ENCODE results near the gene NDUFA11.
"Not testable (repeated sequence)": the region's sequence is repeated elsewhere in the genome, so short reads cannot be mapped to it uniquely, and the experiment has no call there.

NDUFA11 gene

DNA sequence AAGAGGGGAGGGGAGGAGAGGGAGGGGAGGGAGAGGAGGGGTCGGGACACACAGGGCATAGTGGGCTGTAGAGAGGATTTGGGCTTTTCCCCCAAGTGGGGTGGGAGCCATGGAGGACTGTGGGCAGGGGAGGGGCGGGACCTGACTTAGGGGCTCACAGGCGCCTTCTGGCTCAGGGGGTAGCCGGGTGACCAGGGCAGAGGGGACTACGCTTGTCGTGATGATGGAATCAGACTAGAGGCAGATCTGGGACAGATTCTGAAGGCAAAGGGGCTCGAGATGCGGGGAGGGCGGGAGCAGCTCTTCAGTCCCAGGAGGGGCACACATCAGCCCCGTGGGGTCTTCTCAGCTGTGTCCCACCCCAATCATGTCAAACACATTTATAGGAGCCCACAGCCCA lies 13.5 kb downstream of the NDUFA11 start:
- no peak for DNase-seq (ENCODE audit: low spot score)

DNA sequence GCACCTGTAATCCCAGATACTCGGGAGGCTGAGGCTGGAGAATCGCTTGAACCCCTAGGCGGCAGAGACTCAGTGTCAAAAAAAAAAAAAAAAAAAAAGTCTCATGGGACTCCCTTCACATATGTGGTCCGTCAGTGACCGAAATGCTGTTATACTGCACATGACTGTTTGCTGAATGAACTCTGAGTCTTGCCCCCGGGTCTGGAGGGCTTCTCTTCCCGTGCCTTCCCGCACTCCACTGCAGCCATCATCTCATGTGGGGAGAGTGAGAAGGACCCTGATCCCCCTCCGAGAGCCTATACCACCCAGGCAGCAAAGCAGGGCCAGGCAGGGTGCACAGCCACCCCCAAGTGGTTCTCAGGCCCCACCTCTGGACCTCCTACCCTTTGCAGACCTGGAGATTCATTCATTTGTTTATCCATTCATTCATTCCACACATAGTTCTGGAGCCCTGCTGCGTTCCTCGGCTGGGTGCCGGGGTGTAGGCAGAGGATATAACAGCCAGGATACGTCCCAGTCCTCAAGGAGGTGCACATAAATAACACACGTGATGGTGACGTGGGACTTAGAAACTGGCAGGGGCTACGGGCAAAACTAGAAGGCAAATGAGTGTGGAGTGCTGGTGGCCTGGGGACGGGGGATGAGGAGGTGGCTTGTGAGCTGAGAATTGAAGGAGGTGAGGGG lies 14.2 kb downstream of the NDUFA11 start:
- DNase-seq (ENCODE audit: low spot score), result no peak

DNA sequence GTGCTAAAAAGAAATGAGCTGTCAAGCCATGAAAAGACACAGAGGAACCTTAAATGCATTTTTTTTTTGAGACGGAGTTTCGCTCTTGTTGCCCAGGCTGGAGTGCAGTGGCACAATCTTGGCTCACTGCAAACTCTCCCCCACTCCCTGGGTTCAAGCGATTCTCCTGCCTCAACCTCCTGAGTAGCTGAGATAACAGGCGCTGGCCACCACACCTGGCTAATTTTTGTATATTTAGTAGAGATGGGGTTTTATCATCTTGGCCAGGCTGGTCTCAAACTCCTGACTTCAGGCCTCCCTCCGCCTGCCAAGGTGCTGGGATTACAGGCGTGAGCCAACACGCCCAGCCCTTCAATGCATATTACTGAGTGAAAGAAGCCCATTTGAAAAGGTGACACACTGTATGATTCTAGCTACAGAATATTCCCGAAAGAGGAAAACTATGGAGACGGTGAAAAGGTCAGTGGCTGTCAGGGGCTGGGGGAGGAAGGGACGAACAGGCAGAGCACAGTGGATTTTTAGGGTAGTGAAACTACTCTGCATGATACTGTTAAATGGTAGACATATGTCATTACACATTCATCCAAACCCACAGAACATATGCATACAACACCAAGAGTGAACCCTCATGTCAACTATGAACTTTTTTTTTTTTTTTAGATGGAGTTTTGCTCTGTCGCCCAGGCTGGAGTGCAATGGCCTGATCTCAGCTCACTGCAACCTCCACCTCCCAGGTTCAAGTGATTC lies 19.4 kb downstream of the NDUFA11 start:
- DNase-seq (ENCODE audit: low spot score), result not testable (repeated sequence)

DNA sequence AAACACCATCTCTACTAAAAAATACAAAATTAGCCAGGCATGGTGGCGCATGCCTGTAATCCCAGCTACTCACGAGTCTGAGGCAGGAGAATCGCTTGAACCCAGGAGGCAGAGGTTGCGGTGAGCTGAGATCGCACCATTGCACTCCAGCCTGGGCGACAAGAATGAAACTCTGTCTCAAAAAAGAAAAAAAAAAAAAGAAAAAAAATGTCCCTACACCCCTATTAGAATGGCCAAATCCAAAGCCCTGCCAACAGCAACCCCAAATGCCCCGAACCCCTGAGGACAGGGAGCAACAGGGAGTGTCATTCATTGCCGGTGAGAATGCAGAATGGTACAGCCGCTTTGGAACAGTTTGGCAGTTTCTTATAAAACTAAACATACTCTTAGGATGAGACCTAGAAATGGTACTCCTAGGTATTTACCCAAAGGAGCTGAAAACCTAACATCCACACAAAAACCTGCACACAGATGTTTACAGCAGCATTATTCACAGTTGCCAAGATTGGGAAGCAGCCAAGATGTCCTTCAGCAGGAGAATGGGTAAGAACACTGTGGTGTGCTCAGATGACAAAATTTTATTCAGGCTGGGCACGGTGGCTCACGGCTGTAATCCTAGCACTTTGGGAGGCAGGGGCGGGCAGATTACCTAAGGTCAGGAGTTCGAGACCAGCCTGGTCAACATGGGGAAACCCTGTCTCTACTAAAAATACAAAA lies 20.3 kb downstream of the NDUFA11 start:
- not testable (repeated sequence) for DNase-seq (ENCODE audit: low spot score)

DNA sequence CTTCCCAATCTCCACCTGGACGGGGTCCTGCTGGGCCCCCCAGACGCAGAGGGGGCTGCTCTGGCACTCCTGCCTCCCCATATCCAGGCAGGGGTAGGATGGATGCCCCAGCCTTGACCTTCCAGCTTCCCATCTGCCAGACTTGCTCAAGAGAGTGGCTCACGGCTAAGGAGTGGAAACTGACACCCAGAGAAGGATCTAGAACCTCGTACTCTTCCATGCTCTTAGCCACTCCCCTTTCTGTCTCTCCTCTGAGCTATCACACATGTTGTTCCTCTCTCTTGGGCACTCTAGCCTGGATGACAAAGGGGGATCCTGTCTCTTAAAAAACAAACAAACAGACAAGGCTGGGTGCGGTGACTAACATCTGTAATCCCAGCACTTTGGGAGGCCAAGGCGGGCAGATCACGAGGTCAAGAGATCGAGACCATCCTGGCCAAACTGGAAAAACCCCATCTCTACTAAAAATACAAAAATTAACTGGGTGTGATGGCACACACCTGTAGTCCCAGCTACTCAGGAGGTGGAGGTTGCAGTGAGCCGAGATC lies 21.1 kb downstream of the NDUFA11 start:
- DNase-seq (ENCODE audit: low spot score), result no peak

DNA sequence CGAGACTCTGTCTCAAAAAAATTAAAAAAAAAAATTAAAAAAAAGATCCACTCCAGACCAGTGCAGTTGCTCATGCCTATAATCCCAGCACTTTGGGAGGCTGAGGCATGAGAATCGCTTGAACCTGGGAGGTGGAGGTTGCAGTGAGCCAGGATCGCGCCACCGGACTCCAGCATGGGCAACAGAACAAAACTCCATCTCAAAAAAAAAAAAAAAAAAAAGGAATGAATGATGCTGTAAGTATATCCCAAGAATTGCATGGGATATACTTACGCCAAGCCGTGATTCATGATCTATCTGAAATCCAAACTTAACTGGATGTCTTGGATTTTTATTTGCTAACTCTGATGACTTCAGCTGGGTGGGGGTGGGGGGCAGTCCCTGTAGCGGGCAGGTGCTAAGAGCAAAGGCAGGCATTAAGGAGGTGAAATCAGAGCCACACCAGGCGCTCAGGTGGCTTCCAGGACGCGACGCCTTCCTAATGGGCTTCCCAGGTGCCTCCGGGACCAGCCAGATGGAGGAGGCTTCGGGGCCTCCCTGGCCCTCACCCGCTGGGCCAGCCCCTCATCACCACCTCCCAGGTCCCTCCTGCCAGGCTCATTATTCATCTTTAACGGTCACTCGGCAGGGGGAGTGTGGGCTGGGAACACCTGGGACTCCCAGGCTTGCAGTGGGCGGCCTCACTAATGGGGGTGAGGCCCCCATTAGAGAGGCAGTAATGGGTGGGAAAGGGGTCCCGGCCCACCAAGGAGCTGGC lies 21.9 kb downstream of the NDUFA11 start:
- no peak for DNase-seq (ENCODE audit: low spot score)

DNA sequence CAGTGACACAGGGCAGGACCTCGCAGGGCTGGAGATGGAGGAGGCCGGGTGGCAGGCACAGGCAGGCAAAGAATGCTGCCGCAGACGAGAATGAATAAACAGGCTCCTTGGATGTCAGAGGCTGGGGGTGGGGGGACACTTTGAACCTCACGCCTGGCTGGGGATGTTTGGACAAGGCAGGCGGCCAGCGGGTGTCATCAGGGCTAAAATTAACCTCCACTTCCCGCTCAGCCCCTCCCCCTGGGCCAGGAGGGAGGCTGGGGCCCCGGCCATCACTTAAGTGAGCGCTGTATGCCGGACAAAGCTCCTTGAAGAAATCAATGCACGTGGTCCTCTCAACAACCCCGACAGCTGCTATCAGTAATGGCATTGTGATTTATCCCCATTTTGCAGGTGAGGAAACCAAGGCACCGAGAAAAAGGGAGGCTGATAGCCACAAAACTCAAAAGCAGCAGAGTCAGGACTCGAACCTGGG lies 22.9 kb downstream of the NDUFA11 start:
- no peak for DNase-seq (ENCODE audit: low spot score)

DNA sequence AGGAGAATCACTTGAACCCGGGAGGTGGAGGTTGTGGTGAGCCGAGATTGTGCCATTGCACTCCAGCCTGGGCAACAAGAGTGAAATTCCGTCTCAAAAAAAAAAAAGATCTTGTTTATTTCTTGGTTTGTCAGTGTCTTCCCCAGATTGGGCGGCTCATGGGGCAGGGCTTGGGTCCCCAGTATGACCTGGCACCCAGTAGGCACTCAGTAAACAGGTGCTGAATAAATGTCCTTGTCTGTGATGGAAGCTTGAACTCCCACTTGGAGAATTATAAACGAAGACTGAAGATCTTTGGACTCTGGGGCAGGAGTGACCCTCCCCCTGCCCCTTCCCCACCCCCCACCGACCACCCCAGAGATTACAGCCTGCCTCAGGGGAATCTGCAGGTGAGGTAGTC lies 23.4 kb downstream of the NDUFA11 start:
- DNase-seq (ENCODE audit: low spot score), result no peak

- no peak for DNase-seq (ENCODE audit: low spot score)
These were observed 25.7 kb downstream of the NDUFA11 start for GRCh38 chr19:5877882-5878281.

- no peak for DNase-seq (ENCODE audit: low spot score)
These were observed 26.2 kb downstream of the NDUFA11 start for GRCh38 chr19:5877427-5877826.

GRCh38 chr19:5874496-5874895 lies 29.1 kb downstream of the NDUFA11 start:
- DNase-seq (ENCODE audit: low spot score), result not testable (repeated sequence)

- DNase-seq (ENCODE audit: low spot score), result no peak
These were observed 29.9 kb downstream of the NDUFA11 start for GRCh38 chr19:5873617-5874199.

DNA sequence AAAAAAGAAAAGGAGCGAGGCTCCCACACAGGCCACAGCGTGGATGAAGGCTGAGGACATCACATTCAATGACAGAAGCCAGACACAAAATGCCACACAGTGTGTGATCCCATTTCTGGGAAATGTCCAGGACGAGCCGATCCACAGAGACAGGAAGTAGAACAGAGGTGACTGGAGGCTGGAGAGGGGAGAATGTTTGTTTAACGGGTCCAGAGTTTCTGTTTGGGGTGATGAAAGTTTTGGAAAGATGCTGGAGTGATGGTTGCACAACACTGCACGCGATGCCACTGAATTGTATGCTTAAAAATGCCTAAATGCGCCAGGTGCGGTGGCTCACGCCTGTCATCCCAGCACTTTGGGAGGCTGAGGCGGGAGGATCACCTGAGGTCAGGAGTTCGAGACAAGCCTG lies 32.6 kb downstream of the NDUFA11 start:
- DNase-seq (ENCODE audit: low spot score), result no peak

DNA sequence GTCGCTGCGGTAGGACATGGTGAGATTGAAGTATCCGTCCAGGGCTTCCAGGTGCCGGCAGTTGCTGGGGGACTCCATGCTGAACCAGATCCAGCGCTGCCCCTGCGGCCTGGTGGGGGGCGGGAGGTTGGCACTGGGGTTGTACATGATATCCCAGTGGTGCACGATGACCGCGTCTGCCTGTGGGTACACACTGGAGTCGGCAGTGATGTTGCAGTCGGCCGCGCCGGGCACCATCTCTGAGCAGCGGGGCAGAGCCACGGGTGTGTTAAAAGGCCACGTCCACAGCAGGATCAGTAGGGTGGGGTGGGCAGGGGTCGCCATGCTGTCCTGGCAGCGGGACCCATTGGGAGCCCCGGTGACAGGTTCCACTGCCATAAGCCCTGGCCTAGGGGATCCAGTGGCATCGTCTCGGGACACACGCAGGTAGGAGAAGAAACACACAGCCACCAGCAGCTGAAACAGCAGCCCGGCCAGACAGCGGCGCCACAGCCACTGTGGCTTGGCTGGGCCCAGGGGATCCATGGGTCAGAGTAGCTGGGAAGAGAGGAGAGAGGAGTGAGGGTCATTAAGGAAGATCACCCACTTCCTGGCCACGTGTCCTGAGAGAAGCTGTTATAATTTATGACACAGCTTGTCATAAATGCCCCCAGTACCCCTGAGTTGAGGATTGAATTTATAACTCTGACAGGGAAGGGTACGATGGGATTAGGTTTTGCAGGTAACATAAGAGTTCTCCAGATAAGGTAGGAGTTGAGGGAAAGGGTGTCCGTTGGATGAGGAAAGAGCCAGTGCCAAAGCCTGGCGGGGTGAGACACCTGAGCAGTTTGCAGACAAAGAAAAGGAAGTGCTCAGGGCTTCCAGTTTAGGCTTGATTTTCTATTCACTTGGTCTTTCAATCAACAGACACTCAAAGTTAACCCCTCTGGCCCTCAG lies 36.1 kb downstream of the NDUFA11 start:
- DNase-seq (ENCODE audit: low spot score), result no peak

DNA sequence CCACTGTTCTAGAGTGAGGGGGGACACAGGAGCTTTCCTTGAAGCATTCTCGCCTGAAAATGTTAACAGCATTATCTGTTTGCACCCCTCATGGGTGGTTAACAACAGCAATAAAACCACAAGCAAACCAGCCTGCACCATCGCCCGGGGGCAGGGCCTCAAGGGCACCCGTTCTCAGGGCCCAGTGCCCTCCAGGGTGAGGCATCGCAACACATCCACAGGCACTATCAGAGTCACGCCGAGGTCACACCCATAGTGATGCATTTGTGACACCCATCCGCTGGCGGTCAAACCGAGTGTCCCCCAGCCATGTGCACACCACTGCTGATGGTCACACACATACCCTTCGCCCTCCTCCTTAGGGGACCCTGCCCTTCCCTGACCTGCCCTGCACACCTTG lies 37.8 kb downstream of the NDUFA11 start:
- DNase-seq (ENCODE audit: low spot score), result no peak

GRCh38 chr19:5864725-5865486 lies 38.7 kb downstream of the NDUFA11 start:
- DNase-seq (ENCODE audit: low spot score), result no peak

- DNase-seq (ENCODE audit: low spot score), result no peak
These were observed 39.4 kb downstream of the NDUFA11 start for GRCh38 chr19:5864013-5864720.

- no peak for DNase-seq (ENCODE audit: low spot score)
These were observed 40.4 kb downstream of the NDUFA11 start for GRCh38 chr19:5863030-5863665.

Measured in CD4-positive, alpha-beta T cell treated with Interleukin-2 at 100 ng/mL for 4 hours (primary cell).